Measurements from ENCODE around the gene SDF4.

The SDF4 gene

DNA sequence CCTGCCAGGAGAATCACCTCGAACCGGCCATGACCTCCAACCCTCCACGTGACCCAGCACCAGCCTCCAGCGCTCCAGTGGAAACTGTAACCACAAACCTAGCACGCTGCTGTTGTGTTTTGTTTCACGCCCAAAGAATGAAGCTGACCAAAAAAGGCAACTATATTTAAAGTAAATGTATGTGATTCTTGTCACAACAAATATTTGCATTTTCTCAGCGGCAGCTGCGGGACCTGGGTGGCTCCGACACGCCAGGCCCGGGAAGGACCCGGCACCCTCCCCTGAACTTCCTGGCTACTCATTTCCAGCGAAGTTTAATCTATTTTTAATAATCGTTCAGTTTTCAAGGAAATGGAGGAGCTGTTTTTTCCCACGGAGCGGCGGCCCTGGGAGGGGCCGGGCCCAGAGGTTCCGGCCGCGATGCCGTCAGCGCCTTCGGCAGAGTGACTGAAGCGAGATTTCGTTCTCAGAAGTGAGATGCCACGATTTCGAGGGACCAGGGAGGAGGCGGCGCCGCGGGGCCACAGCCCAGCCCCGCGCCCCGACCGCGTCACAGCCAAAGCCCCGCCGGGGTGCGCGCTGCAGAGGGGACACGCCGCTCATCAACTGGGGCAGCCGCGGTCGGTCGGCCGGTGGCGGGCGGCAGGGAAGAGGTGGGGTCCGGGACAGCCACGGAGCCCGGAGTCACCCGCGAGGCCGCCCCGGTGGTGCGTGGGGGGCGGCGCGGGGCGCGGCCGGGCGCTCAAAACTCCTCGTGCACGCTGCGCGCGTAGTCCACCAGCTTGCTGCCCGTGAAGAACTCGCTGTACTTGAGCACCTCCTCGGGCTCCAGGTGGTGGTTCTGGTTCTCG lies 14.8 kb downstream of the SDF4 start:
- Histone ChIP-seq H3K9ac (ENCODE audit: low read depth, low read length, poor library complexity) (peak overlapping the region; percentile 44), H2AFZ (ENCODE audit: low read length) (no peak overlapping the region), H3K4me1 (ENCODE audit: control insufficient read depth in 2 of 2, insufficient read depth in 1 of 2, low read depth in 1 of 2, low read length in 2 of 2) (no peaks in the 10 kb centered on the region), H2BK120ac (ENCODE audit: low read depth, low read length) (no peak overlapping the region), H3K4ac (ENCODE audit: low read length) (no peak overlapping the region), H3K9me3 (replicated peaks in 1 of 2; ENCODE audit: control insufficient read depth in 2 of 2, insufficient read depth in 1 of 2, low read depth in 1 of 2, low read length in 2 of 2) (no peaks in the 10 kb centered on the region), H2BK5ac (ENCODE audit: low read length) (no peak overlapping the region), H3K27ac (replicated peaks; ENCODE audit: low read length) (no peak overlapping the region), H3K36me3 (replicated peaks in 1 of 2; ENCODE audit: control insufficient read depth in 2 of 2, insufficient read depth in 2 of 2, low read length in 2 of 2) (peaks cover 10 to 49% of the 10 kb centered on the region in 2 donors), H2BK12ac (ENCODE audit: low read length) (no peak overlapping the region), H4K91ac (ENCODE audit: low read depth, low read length, poor library complexity) (no peak overlapping the region), H3K4me2 (ENCODE audit: insufficient read depth, low read length, poor library complexity, severe bottlenecking) (peak overlapping the region; percentile 11), H3K14ac (ENCODE audit: low read length) (no peak overlapping the region), H3K23ac (ENCODE audit: low read depth, low read length, poor library complexity) (no peak overlapping the region), H4K8ac (ENCODE audit: low read depth, low read length) (no peak overlapping the region), H3K79me1 (ENCODE audit: low read depth, low read length) (no peaks in the 10 kb centered on the region), H2BK15ac (ENCODE audit: low read length) (no peak overlapping the region), H2AK5ac (ENCODE audit: low read depth, low read length) (no peak overlapping the region), H3K27me3 (ENCODE audit: control insufficient read depth in 3 of 3, insufficient read depth in 3 of 3, low read depth in 1 of 3, low read length in 3 of 3) (no peaks in the 10 kb centered on the region), H3K4me3 (ENCODE audit: low read length in 2 of 2) (no peak overlapping the region), H3K18ac (ENCODE audit: low read length) (no peak overlapping the region)
- no CpG with 5 or more reads among the region's 74 CpGs for WGBS, 2 donors (ENCODE audit: extremely low coverage in 2 of 2, insufficient read length in 2 of 2, insufficient replicate concordance in 1 of 2)
- no peak for DNase-seq (ENCODE audit: low spot score)

DNA sequence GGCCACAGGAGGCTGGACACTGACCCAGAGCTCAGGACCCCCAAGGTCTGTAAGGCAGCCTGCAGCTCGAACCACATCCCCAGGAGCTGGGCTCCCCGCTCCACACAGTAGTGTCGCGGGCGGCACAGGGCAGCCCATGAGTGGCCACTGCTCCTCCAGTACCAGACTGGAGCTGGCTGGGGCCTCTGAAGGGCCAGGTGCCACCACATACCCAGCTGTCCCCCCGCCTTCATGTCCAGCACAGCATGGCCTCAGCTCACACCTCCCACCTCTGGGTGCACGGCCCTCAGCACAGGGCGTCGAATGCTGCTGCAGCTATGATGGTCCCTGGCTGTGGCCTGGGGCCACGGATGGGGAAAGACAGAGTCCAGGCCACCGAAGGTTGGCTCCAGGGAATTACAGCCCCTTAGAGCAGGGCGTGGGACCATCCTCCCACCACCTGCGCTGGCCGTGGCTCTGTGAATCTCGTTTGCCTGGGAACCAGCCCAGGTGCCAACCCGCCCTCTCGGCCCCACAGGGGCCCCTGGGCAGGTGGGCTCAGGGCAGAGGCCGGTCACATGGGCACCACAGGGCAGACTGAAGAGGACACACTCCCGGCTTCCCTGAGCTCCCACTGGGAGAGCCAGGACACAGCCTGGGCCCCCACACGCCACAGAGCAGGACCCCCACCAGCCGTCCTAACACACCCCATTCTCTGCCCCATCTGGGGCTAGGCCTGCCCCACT lies 15.8 kb downstream of the SDF4 start:
- H3K36me3 ChIP-seq (replicated peaks in 1 of 2; ENCODE audit: control insufficient read depth in 2 of 2, insufficient read depth in 2 of 2, low read length in 2 of 2) = peaks cover 9 to 39% of the 10 kb centered on the region in 2 donors
- H3K4me3 ChIP-seq (ENCODE audit: low read length in 2 of 2) = no peak overlapping the region
- H3K27me3 ChIP-seq (ENCODE audit: control insufficient read depth in 3 of 3, insufficient read depth in 3 of 3, low read depth in 1 of 3, low read length in 3 of 3) = no peaks in the 10 kb centered on the region
- H2AFZ ChIP-seq (ENCODE audit: low read length) = no peak overlapping the region
- peaks cover 1% of the 10 kb centered on the region for H3K79me1 ChIP-seq (ENCODE audit: low read depth, low read length)
- no peaks in the 10 kb centered on the region for H3K4me1 ChIP-seq (ENCODE audit: control insufficient read depth in 2 of 2, insufficient read depth in 1 of 2, low read depth in 1 of 2, low read length in 2 of 2)
- peak overlapping the region; percentile 44 for H3K9ac ChIP-seq (ENCODE audit: low read depth, low read length, poor library complexity)
- H4K91ac ChIP-seq (ENCODE audit: low read depth, low read length, poor library complexity) = no peak overlapping the region
- H3K4me2 ChIP-seq (ENCODE audit: insufficient read depth, low read length, poor library complexity, severe bottlenecking) = peak overlapping the region; percentile 11
- no peaks in the 10 kb centered on the region for H3K9me3 ChIP-seq (replicated peaks in 1 of 2; ENCODE audit: control insufficient read depth in 2 of 2, insufficient read depth in 1 of 2, low read depth in 1 of 2, low read length in 2 of 2)
- peak overlapping the region; percentile 56 for H3K14ac ChIP-seq (ENCODE audit: low read length)
- H2BK5ac ChIP-seq (ENCODE audit: low read length) = peak overlapping the region; percentile 48
- no peak overlapping the region for H3K27ac ChIP-seq (replicated peaks; ENCODE audit: low read length)
- H2BK12ac ChIP-seq (ENCODE audit: low read length) = no peak overlapping the region
- peak overlapping the region; percentile 23 for H3K23ac ChIP-seq (ENCODE audit: low read depth, low read length, poor library complexity)
- no peak overlapping the region for H3K18ac ChIP-seq (ENCODE audit: low read length)
- no peak overlapping the region for H3K4ac ChIP-seq (ENCODE audit: low read length)
- WGBS, 2 donors (ENCODE audit: extremely low coverage in 2 of 2, insufficient read length in 2 of 2, insufficient replicate concordance in 1 of 2) = no CpG with 5 or more reads among the region's 21 CpGs
- DNase-seq (ENCODE audit: low spot score) = no peak
- H2BK120ac ChIP-seq (ENCODE audit: low read depth, low read length) = no peak overlapping the region
- no peak overlapping the region for H2AK5ac ChIP-seq (ENCODE audit: low read depth, low read length)
- no peak overlapping the region for H2BK15ac ChIP-seq (ENCODE audit: low read length)
- H4K8ac ChIP-seq (ENCODE audit: low read depth, low read length) = peak overlapping the region; percentile 3

DNA sequence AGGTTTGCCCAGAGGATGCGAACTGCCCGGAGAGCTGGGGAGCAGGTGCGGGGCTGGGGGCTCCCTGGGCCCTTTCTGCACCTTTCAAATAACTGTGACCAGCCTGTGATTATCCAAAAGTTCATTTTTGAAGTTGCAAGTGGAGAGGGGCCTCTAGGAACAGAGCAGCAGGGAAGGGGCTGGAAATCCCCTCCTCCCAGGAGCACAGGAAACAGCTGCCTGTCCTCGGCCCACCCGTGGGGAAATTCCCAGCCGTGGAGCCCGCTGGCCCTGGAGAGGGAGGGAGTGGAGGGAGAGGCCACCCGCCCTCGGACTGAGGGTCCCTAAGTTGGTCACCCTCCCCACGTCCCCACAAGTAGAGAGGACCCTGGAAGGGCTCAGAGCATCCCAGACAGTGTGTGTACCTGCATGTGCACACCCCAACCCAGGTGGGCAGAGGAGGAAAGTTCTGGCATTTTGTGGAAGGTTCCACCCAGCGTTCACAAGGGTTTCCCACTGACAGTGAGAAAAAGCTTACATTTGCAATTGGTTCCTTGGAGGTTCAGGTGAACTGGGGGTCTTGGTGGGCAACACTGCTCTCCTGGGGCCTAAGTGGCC lies 16.6 kb downstream of the SDF4 start:
- Histone ChIP-seq H2AK5ac (ENCODE audit: low read depth, low read length) (no peak overlapping the region), H2AFZ (ENCODE audit: low read length) (no peak overlapping the region), H3K79me1 (ENCODE audit: low read depth, low read length) (peaks cover 1% of the 10 kb centered on the region), H2BK5ac (ENCODE audit: low read length) (peak overlapping the region; percentile 48), H3K4me2 (ENCODE audit: insufficient read depth, low read length, poor library complexity, severe bottlenecking) (no peak overlapping the region), H3K27ac (replicated peaks; ENCODE audit: low read length) (no peak overlapping the region), H3K4me1 (ENCODE audit: control insufficient read depth in 2 of 2, insufficient read depth in 1 of 2, low read depth in 1 of 2, low read length in 2 of 2) (no peaks in the 10 kb centered on the region), H3K36me3 (replicated peaks in 1 of 2; ENCODE audit: control insufficient read depth in 2 of 2, insufficient read depth in 2 of 2, low read length in 2 of 2) (peaks cover 9 to 32% of the 10 kb centered on the region in 2 donors), H2BK15ac (ENCODE audit: low read length) (no peak overlapping the region), H4K91ac (ENCODE audit: low read depth, low read length, poor library complexity) (no peak overlapping the region), H3K4ac (ENCODE audit: low read length) (no peak overlapping the region), H3K18ac (ENCODE audit: low read length) (no peak overlapping the region), H3K4me3 (ENCODE audit: low read length in 2 of 2) (no peak overlapping the region), H3K9me3 (replicated peaks in 1 of 2; ENCODE audit: control insufficient read depth in 2 of 2, insufficient read depth in 1 of 2, low read depth in 1 of 2, low read length in 2 of 2) (no peaks in the 10 kb centered on the region), H2BK120ac (ENCODE audit: low read depth, low read length) (no peak overlapping the region), H3K27me3 (ENCODE audit: control insufficient read depth in 3 of 3, insufficient read depth in 3 of 3, low read depth in 1 of 3, low read length in 3 of 3) (peaks cover 0 to 2% (median 0%) of the 10 kb centered on the region in 3 experiments), H2BK12ac (ENCODE audit: low read length) (no peak overlapping the region), H4K8ac (ENCODE audit: low read depth, low read length) (no peak overlapping the region), H3K14ac (ENCODE audit: low read length) (no peak overlapping the region), H3K9ac (ENCODE audit: low read depth, low read length, poor library complexity) (no peak overlapping the region), H3K23ac (ENCODE audit: low read depth, low read length, poor library complexity) (peak overlapping the region; percentile 67)
- no CpG with 5 or more reads among the region's 11 CpGs for WGBS, 2 donors (ENCODE audit: extremely low coverage in 2 of 2, insufficient read length in 2 of 2, insufficient replicate concordance in 1 of 2)
- no peak for DNase-seq (ENCODE audit: low spot score)

Data from neuronal stem cell (in vitro differentiated cells).